HCT116 (cell line): Measurements from ENCODE around the gene HSPA13. TPM values are rescaled to one million over a fixed set of nuclear protein-coding genes. Genes with fewer than 3 reads are reported as not detected.

Experiments used
- ATAC-seq: fragments of 200-7000 bp; cut with Tn5 transposase; 2 replicates; pipeline ENCODE4 v1.9.1; 2020; ENCODE audit warnings: mild to moderate bottlenecking, moderate library complexity
- BruUV-seq: library from RNA; stranded (reverse); fragments of 400-500 nt; replicated peaks from 2 replicates; lab custom pipeline; 2021; lab: Mats Ljungman, UMichigan
- CTCF ChIA-PET: fragments of 300-600 bp; sonication (Branson Sonifier 250); formaldehyde crosslinking; loops from one replicate; lab custom pipeline; 2021; ENCODE audit warnings: antibody characterized with exemption; lab: Charles Lee
- POLR2A ChIA-PET: fragments of 300-600, 350-600 bp; sonication (Branson Sonifier 250); formaldehyde crosslinking; loops from one replicate; lab custom pipeline; 2021; ENCODE audit warnings: antibody characterized with exemption; lab: Charles Lee
- RAD21 ChIA-PET, 2 experiments: fragments of 300-600 bp; sonication (Branson Sonifier 250); formaldehyde crosslinking; loops; one replicate each; lab custom pipeline; 2023; ENCODE audit warnings: low total read pairs in 2 of 2; ENCODE audit not compliant: uncharacterized antibody in 2 of 2, unreplicated experiment in 2 of 2, low non-redundant PET in 1 of 2; lab: Charles Lee
- DNase-seq: peaks from one replicate; pipeline ENCODE4 v3.0.0-alpha.2; 2010; ENCODE audit warnings: low read depth, low spot score
- H2AFZ ChIP-seq: fragments of 200-600 bp; shearing (Covaris generic), sonication (generic); 2 replicates; pipeline ENCODE4 v1.6.1; 2017; ENCODE audit warnings: low read depth, mixed run types, mixed read lengths, antibody characterized with exemption, low read length; ENCODE audit not compliant: poor library complexity, severe bottlenecking
- H3K27ac ChIP-seq: 2 replicates; pipeline ENCODE4 v1.5.1; 2012; ENCODE audit warnings: low read depth, low read length
- H3K27me3 ChIP-seq: fragments of 200-600 bp; sonication (generic); 2 replicates; pipeline ENCODE4 v1.6.1; 2016; ENCODE audit warnings: mixed run types, low read length, mixed read lengths; ENCODE audit not compliant: insufficient read depth
- H3K36me3 ChIP-seq, 2 experiments: fragments of 200-500 bp in 1 of 2; fragments of 200-600 bp in 1 of 2; sonication (Bioruptor generic) in 1 of 2; sonication (generic) in 1 of 2; 2 replicates each; pipeline versions ENCODE4 v1.5.1 to v1.6.1; 2014 to 2016; ENCODE audit warnings: low read length in 2 of 2, inconsistent platforms in 1 of 2, mixed read lengths in 1 of 2, mixed run types in 1 of 2; ENCODE audit not compliant: insufficient read depth in 2 of 2, control insufficient read depth in 1 of 2
- H3K4me1 ChIP-seq, 2 experiments: fragments of 200-600 bp in 1 of 2; sonication (generic) in 1 of 2; 2 replicates each; pipeline versions ENCODE4 v1.5.1 to v1.6.1; 2012 to 2017; ENCODE audit warnings: low read length in 2 of 2, inconsistent platforms in 1 of 2, mild to moderate bottlenecking in 1 of 2, mixed read lengths in 1 of 2, mixed run types in 1 of 2, moderate library complexity in 1 of 2; ENCODE audit not compliant: insufficient read depth in 2 of 2, control insufficient read depth in 1 of 2
- H3K4me2 ChIP-seq: fragments of 200-600 bp; sonication (generic); 2 replicates; pipeline ENCODE4 v1.6.1; 2017; ENCODE audit warnings: mixed run types, low read length, mixed read lengths
- H3K4me3 ChIP-seq, 2 experiments: fragments of 200-600 bp in 1 of 2; sonication (generic) in 1 of 2; replicated peaks in 1 of 2; 2 replicates each; pipeline ENCODE4 v1.5.1; 2011 to 2016; ENCODE audit warnings: low read length in 2 of 2, control low read depth in 1 of 2, low read depth in 1 of 2, mild to moderate bottlenecking in 1 of 2, mixed read lengths in 1 of 2, mixed run types in 1 of 2
- H3K79me2 ChIP-seq: fragments of 200-600 bp; sonication (generic); 2 replicates; pipeline ENCODE4 v1.6.1; 2017; ENCODE audit warnings: mild to moderate bottlenecking, mixed run types, low read length, moderate library complexity, mixed read lengths; ENCODE audit not compliant: insufficient read depth
- H3K9ac ChIP-seq: fragments of 200-600 bp; sonication (generic); 2 replicates; pipeline ENCODE4 v1.6.1; 2016; ENCODE audit warnings: low read length, mixed read lengths
- H3K9me2 ChIP-seq: fragments of 200-600 bp; sonication (generic), shearing (Covaris generic); 2 replicates; pipeline ENCODE4 v1.6.1; 2017; ENCODE audit warnings: mixed run types, mild to moderate bottlenecking, moderate library complexity; ENCODE audit not compliant: insufficient read depth
- H3K9me3 ChIP-seq, 2 experiments: fragments of 200-500 bp in 1 of 2; fragments of 200-600 bp in 1 of 2; sonication (Bioruptor generic) in 1 of 2; sonication (generic) in 1 of 2; 2 replicates each; pipeline ENCODE4 v1.6.1; 2014 to 2017; ENCODE audit warnings: low read length in 2 of 2, mixed read lengths in 2 of 2, inconsistent platforms in 1 of 2, low read depth in 1 of 2, mild to moderate bottlenecking in 1 of 2, mixed run types in 1 of 2, moderate library complexity in 1 of 2; ENCODE audit not compliant: control insufficient read depth in 1 of 2, insufficient read depth in 1 of 2
- H4K20me1 ChIP-seq: fragments of 200-600 bp; sonication (generic), shearing (Covaris generic); 2 replicates; pipeline ENCODE4 v1.6.1; 2017; ENCODE audit warnings: mixed run types, mild to moderate bottlenecking, moderate library complexity; ENCODE audit not compliant: insufficient read depth
- CBX3 ChIP-seq: IDR thresholded peaks from 2 replicates; pipeline ENCODE4 v1.6.1; 2012; ENCODE audit warnings: low read depth
- CTCF ChIP-seq, 3 experiments: fragments of 200-600 bp in 1 of 3; sonication (generic) in 1 of 3; IDR thresholded peaks in 2 of 3; conservative IDR thresholded peaks in 1 of 3; 2 replicates each; pipeline ENCODE4 v1.5.1; 2012 to 2017; ENCODE audit warnings: low read depth in 2 of 3, low read length in 2 of 3, antibody characterized with exemption in 1 of 3, borderline replicate concordance in 1 of 3, control low read depth in 1 of 3, mild to moderate bottlenecking in 1 of 3, mixed read lengths in 1 of 3, mixed run types in 1 of 3, moderate library complexity in 1 of 3; ENCODE audit not compliant: insufficient read depth in 1 of 3
- SP1 ChIP-seq: IDR thresholded peaks from 2 replicates; pipeline ENCODE4 v1.6.1; 2012; ENCODE audit warnings: low read depth
- YY1 ChIP-seq: IDR thresholded peaks from 2 replicates; pipeline ENCODE4 v1.6.1; 2011; ENCODE audit warnings: low read length, low read depth, moderate library complexity, mild to moderate bottlenecking; ENCODE audit not compliant: insufficient replicate concordance; ENCODE audit errors: extremely low read depth
- intact Hi-C: fragments of 100-400 bp; cut with micrococcal nuclease; formaldehyde crosslinking; loops from 2 replicates; pipeline ENCODE4 v1.10.0; 2022
- total RNA-seq: library from RNA; stranded (reverse); gene quantifications from one replicate; pipeline ENCODE4 v1.2.1, GENCODE V29; 2021; ENCODE audit not compliant: unreplicated experiment

The HSPA13 gene
- total RNA-seq, 1 experiment from 2014 or later = 32.7 TPM

GRCh38 chr21:14383596-14384180, 742 bp upstream of the HSPA13 start:
- no peak for DNase-seq
- BruUV-seq = TSS peak; percentile 84

More at GRCh38 chr21:14383596-14384180, 742 bp upstream of the HSPA13 start:
- Histone ChIP-seq H3K9me3 (no peaks in the 10 kb centered on the region), H4K20me1 (no peaks in the 10 kb centered on the region), H3K27ac (peak overlapping the region; percentile 60), H3K9ac (peak overlapping the region; percentile 42), H2AFZ (peak overlapping the region; percentile 62), H3K4me3 (peak overlapping the region; percentile 83 to 90), H3K9me2 (no peaks in the 10 kb centered on the region), H3K27me3 (no peaks in the 10 kb centered on the region), H3K36me3 (peaks cover 0 to 8% of the 10 kb centered on the region in 2 experiments; a peak in 2 of 4 replicates), H3K4me2 (peak overlapping the region; percentile 89), H3K4me1 (peaks cover 14 to 15% of the 10 kb centered on the region in 2 experiments), H3K79me2 (peaks cover 30% of the 10 kb centered on the region)
- TF ChIP-seq CTCF (IDR thresholded peaks at IDR 0.05 in 2 of 3, conservative IDR thresholded peaks at IDR 0.05 in 1 of 3; ENCODE audit: borderline replicate concordance in 1 of 3, insufficient read depth in 1 of 3, low read depth in 2 of 3, low read length in 2 of 3) (no peak), YY1 (no peak), CBX3 (no peak), SP1 (no peak)
- ChIA-PET CTCF (interaction anchor here (0.9 to 1.4 kb wide), 2 partner anchors 18 to 77 kb away, joined by 3 read pairs; no protein-coding TSS in a partner anchor), RAD21 (no interaction called here), POLR2A (no interaction called here)
- peak; percentile 33 for ATAC-seq
- intact Hi-C loops = no loop called here
